ENCODE results near the gene PNCK.

The PNCK gene

DNA sequence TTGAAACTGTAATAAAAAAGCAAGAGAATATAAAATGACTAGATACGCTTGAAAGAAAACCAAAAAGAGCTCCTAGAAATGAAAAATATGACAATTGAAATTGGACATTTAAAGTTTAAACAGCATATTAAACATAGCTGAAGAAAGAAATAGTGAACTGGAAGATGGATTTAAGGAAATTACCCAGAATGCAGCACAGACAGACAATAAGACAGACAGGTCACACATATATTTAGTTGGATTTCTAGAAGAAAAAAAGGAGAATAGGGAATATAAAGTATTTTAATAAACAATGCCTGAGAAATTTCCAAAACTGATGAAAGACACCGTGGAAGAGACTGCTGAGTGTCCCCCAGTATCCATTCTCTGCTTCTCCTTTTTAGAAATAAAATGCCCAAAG is 20.1 kb downstream of the PNCK start:
- TF ChIP-seq OSR1 (CRISPR knock-in tag; IDR thresholded peaks at IDR 0.05), result no peak
- TF ChIP-seq, protein P1, sequence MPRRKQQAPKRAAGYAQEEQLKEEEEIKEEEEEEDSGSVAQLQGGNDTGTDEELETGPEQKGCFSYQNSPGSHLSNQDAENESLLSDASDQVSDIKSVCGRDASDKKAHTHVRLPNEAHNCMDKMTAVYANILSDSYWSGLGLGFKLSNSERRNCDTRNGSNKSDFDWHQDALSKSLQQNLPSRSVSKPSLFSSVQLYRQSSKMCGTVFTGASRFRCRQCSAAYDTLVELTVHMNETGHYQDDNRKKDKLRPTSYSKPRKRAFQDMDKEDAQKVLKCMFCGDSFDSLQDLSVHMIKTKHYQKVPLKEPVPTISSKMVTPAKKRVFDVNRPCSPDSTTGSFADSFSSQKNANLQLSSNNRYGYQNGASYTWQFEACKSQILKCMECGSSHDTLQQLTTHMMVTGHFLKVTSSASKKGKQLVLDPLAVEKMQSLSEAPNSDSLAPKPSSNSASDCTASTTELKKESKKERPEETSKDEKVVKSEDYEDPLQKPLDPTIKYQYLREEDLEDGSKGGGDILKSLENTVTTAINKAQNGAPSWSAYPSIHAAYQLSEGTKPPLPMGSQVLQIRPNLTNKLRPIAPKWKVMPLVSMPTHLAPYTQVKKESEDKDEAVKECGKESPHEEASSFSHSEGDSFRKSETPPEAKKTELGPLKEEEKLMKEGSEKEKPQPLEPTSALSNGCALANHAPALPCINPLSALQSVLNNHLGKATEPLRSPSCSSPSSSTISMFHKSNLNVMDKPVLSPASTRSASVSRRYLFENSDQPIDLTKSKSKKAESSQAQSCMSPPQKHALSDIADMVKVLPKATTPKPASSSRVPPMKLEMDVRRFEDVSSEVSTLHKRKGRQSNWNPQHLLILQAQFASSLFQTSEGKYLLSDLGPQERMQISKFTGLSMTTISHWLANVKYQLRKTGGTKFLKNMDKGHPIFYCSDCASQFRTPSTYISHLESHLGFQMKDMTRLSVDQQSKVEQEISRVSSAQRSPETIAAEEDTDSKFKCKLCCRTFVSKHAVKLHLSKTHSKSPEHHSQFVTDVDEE (CRISPR knock-in tag; IDR thresholded peaks at IDR 0.05), result no peak
- no peak for TF ChIP-seq ARNTL (CRISPR knock-in tag; IDR thresholded peaks at IDR 0.05; ENCODE audit: borderline replicate concordance, low read depth)
- TF ChIP-seq ISL1 (CRISPR knock-in tag; IDR thresholded peaks at IDR 0.05), result no peak
- TF ChIP-seq SNAI2 (CRISPR knock-in tag; IDR thresholded peaks at IDR 0.05), result no peak
- TF ChIP-seq, protein P2, sequence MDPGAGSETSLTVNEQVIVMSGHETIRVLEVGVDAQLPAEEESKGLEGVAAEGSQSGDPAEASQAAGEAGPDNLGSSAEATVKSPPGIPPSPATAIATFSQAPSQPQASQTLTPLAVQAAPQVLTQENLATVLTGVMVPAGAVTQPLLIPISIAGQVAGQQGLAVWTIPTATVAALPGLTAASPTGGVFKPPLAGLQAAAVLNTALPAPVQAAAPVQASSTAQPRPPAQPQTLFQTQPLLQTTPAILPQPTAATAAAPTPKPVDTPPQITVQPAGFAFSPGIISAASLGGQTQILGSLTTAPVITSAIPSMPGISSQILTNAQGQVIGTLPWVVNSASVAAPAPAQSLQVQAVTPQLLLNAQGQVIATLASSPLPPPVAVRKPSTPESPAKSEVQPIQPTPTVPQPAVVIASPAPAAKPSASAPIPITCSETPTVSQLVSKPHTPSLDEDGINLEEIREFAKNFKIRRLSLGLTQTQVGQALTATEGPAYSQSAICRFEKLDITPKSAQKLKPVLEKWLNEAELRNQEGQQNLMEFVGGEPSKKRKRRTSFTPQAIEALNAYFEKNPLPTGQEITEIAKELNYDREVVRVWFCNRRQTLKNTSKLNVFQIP (CRISPR knock-in tag; IDR thresholded peaks at IDR 0.05; ENCODE audit: borderline replicate concordance, low read depth), result no peak
- peak; percentile 69 for TF ChIP-seq ZFP30 (CRISPR knock-in tag; IDR thresholded peaks at IDR 0.05)
- no peak for TF ChIP-seq RARB (CRISPR knock-in tag; IDR thresholded peaks at IDR 0.05)
- ATAC-seq, result no peak

DNA sequence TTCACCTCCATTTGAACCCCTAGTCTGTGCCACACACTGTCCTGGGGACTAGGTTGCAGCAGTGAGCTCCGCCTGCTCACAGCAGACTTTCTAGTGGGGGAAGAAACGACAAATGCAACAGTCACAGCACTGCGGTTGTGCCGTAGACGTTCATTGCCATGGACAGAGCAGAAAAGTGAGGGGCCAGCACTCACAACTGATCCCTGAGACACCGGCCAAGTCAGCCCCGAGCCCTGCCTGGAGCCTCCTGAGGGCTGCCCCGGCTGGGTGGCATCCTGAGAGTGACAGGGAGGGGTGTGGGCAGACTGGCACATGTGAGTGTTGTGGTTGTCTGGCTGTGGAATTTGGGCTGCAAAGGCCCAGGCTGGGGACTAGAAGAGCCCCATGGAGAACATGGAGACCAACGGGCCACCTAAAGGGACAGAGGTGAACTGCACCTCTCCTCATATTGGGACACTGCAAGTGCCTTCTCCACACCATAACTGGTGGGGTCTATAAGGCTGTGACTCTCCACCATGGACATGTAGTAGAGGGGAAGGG is 22.0 kb downstream of the PNCK start:
- TF ChIP-seq ZFP30 (CRISPR knock-in tag; IDR thresholded peaks at IDR 0.05) (no peak), ZNF70 (CRISPR knock-in tag; IDR thresholded peaks at IDR 0.05) (no peak), RARB (CRISPR knock-in tag; IDR thresholded peaks at IDR 0.05) (no peak), ESRRG (CRISPR knock-in tag; IDR thresholded peaks at IDR 0.05) (no peak), ZFP3 (CRISPR knock-in tag; IDR thresholded peaks at IDR 0.05) (no peak), OSR1 (CRISPR knock-in tag; IDR thresholded peaks at IDR 0.05) (no peak), ZNF8 (CRISPR knock-in tag; IDR thresholded peaks at IDR 0.05) (no peak), PPARA (CRISPR knock-in tag; IDR thresholded peaks at IDR 0.05; ENCODE audit: borderline replicate concordance) (no peak), BACH2 (CRISPR knock-in tag; IDR thresholded peaks at IDR 0.05; ENCODE audit: borderline replicate concordance) (no peak), CSDC2 (CRISPR knock-in tag; IDR thresholded peaks at IDR 0.05) (no peak), TCF4 (CRISPR knock-in tag; IDR thresholded peaks at IDR 0.05; ENCODE audit: borderline replicate concordance) (no peak), ARNTL (CRISPR knock-in tag; IDR thresholded peaks at IDR 0.05; ENCODE audit: borderline replicate concordance, low read depth) (no peak)
- TF ChIP-seq, protein P2 (CRISPR knock-in tag; IDR thresholded peaks at IDR 0.05; ENCODE audit: borderline replicate concordance, low read depth), result no peak
- TF ChIP-seq, protein P3, sequence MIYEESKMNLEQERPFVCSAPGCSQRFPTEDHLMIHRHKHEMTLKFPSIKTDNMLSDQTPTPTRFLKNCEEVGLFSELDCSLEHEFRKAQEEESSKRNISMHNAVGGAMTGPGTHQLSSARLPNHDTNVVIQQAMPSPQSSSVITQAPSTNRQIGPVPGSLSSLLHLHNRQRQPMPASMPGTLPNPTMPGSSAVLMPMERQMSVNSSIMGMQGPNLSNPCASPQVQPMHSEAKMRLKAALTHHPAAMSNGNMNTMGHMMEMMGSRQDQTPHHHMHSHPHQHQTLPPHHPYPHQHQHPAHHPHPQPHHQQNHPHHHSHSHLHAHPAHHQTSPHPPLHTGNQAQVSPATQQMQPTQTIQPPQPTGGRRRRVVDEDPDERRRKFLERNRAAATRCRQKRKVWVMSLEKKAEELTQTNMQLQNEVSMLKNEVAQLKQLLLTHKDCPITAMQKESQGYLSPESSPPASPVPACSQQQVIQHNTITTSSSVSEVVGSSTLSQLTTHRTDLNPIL (CRISPR knock-in tag; IDR thresholded peaks at IDR 0.05; ENCODE audit: low read depth), result no peak
- TF ChIP-seq, protein P4, sequence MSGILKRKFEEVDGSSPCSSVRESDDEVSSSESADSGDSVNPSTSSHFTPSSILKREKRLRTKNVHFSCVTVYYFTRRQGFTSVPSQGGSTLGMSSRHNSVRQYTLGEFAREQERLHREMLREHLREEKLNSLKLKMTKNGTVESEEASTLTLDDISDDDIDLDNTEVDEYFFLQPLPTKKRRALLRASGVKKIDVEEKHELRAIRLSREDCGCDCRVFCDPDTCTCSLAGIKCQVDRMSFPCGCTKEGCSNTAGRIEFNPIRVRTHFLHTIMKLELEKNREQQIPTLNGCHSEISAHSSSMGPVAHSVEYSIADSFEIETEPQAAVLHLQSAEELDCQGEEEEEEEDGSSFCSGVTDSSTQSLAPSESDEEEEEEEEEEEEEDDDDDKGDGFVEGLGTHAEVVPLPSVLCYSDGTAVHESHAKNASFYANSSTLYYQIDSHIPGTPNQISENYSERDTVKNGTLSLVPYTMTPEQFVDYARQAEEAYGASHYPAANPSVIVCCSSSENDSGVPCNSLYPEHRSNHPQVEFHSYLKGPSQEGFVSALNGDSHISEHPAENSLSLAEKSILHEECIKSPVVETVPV (CRISPR knock-in tag; IDR thresholded peaks at IDR 0.05), result no peak
- peak; percentile 69 for ATAC-seq

GRCh38 chrX:153650959-153651358 is 22.7 kb downstream of the PNCK start:
- no peak for TF ChIP-seq TOX (CRISPR knock-in tag; IDR thresholded peaks at IDR 0.05; ENCODE audit: borderline replicate concordance)
- no peak for TF ChIP-seq BACH2 (CRISPR knock-in tag; IDR thresholded peaks at IDR 0.05; ENCODE audit: borderline replicate concordance)
- TF ChIP-seq ZFP3 (CRISPR knock-in tag; IDR thresholded peaks at IDR 0.05), result no peak
- TF ChIP-seq ESRRG (CRISPR knock-in tag; IDR thresholded peaks at IDR 0.05), result no peak
- TF ChIP-seq, protein P2 (CRISPR knock-in tag; IDR thresholded peaks at IDR 0.05; ENCODE audit: borderline replicate concordance, low read depth), result no peak
- no peak for TF ChIP-seq ARNTL (CRISPR knock-in tag; IDR thresholded peaks at IDR 0.05; ENCODE audit: borderline replicate concordance, low read depth)
- TF ChIP-seq, protein P3 (CRISPR knock-in tag; IDR thresholded peaks at IDR 0.05; ENCODE audit: low read depth), result no peak
- TF ChIP-seq ISL1 (CRISPR knock-in tag; IDR thresholded peaks at IDR 0.05), result no peak
- TF ChIP-seq GLIS3 (CRISPR knock-in tag; IDR thresholded peaks at IDR 0.05), result no peak
- no peak for TF ChIP-seq TCF4 (CRISPR knock-in tag; IDR thresholded peaks at IDR 0.05; ENCODE audit: borderline replicate concordance)
- no peak for TF ChIP-seq PATZ1 (CRISPR knock-in tag; IDR thresholded peaks at IDR 0.05; ENCODE audit: borderline replicate concordance)
- no peak for TF ChIP-seq SNAI2 (CRISPR knock-in tag; IDR thresholded peaks at IDR 0.05)
- TF ChIP-seq RARB (CRISPR knock-in tag; IDR thresholded peaks at IDR 0.05), result no peak
- no peak for ATAC-seq
